GM19397 (cell line): ENCODE results near the gene GPRIN3.
"Not testable (repeated sequence)": the region's sequence is repeated elsewhere in the genome, so short reads cannot be mapped to it uniquely, and the experiment has no call there.

Experiments
- ATAC-seq: cut with Tn5 transposase; IDR thresholded peaks from one replicate; pipeline ENCODE4 v1.9.1; 2021; ENCODE audit warnings: mild to moderate bottlenecking, moderate library complexity; ENCODE audit not compliant: unreplicated experiment

Gene GPRIN3

GRCh38 chr4:89222170-89222569 is 85.4 kb downstream of the GPRIN3 start:
- no peak for ATAC-seq

- ATAC-seq: no peak
These were observed 86.3 kb downstream of the GPRIN3 start for GRCh38 chr4:89221167-89221867.

- no peak for ATAC-seq
These were observed 89.0 kb downstream of the GPRIN3 start for GRCh38 chr4:89218587-89218986.

- ATAC-seq: no peak
These were observed 90.0 kb downstream of the GPRIN3 start for GRCh38 chr4:89217604-89218003.

GRCh38 chr4:89216866-89217265 is 90.7 kb downstream of the GPRIN3 start:
- no peak for ATAC-seq

GRCh38 chr4:89216422-89216821 is 91.2 kb downstream of the GPRIN3 start:
- no peak for ATAC-seq

- ATAC-seq: no peak
These were observed 91.9 kb downstream of the GPRIN3 start for GRCh38 chr4:89215736-89216135.

- ATAC-seq: no peak
These were observed 93.3 kb downstream of the GPRIN3 start for GRCh38 chr4:89214308-89214707.

GRCh38 chr4:89213382-89213701 is 94.3 kb downstream of the GPRIN3 start:
- ATAC-seq: no peak

- ATAC-seq: no peak
These were observed 94.8 kb downstream of the GPRIN3 start for GRCh38 chr4:89212666-89213381.

- ATAC-seq: no peak
These were observed 103.0 kb downstream of the GPRIN3 start for GRCh38 chr4:89204624-89205023.

- ATAC-seq: no peak
These were observed 103.7 kb downstream of the GPRIN3 start for GRCh38 chr4:89203902-89204301.

- ATAC-seq: not testable (repeated sequence)
These were observed 108.2 kb downstream of the GPRIN3 start for GRCh38 chr4:89199394-89199793.

- no peak for ATAC-seq
These were observed 109.7 kb downstream of the GPRIN3 start for GRCh38 chr4:89197920-89198319.

GRCh38 chr4:89196745-89197144 is 110.9 kb downstream of the GPRIN3 start:
- no peak for ATAC-seq

- ATAC-seq: no peak
These were observed 111.4 kb downstream of the GPRIN3 start for GRCh38 chr4:89196056-89196674.

- ATAC-seq: no peak
These were observed 113.8 kb downstream of the GPRIN3 start for GRCh38 chr4:89193843-89194242.
